ENCODE results near the gene KIF5C.
A peak's percentile ranks its signal among the peaks of the same experiment; 100 is the strongest.

The KIF5C gene

DNA sequence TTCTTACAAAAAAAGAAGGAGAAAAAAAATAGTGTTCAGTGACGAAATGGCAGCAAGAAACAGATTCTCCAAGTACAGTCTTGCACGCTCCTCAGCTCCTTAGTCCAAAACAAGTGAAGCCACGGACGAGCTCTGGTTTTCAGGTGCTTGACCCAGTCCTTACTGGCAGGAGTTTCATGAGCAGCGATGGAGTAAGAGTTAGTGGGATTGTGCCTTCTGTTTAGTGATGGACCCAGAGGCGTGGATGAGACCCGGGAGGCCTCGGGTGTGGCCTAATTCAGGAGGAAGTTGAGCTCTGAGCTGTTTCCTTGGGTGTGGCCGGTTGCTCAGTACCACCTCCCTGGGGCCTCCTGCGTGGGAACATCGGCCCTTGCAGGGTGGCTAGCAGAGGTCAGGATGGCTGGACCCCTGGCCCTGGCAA is 52.0 kb downstream of the KIF5C start:
- peak; percentile 55 for DNase-seq

DNA sequence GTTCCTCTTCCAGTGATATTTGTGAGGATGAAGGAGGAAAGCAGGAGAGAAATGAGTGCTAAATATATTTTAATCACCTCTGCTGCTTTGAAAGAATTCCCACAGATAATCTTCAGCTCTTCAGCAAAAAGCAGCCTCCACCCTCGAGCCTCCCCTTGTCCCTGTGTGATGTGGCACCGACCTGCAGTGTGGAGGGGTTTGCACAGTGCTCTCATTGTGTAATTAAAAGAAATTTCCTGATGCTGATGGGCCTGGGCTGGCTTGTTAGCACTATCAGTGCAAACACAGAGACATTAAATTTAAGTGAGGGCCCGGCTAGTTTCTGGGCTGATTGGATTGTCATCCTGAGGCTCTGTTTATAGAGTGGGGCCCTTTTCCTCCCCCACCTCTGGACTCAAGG is 53.4 kb downstream of the KIF5C start:
- no peak for DNase-seq

DNA sequence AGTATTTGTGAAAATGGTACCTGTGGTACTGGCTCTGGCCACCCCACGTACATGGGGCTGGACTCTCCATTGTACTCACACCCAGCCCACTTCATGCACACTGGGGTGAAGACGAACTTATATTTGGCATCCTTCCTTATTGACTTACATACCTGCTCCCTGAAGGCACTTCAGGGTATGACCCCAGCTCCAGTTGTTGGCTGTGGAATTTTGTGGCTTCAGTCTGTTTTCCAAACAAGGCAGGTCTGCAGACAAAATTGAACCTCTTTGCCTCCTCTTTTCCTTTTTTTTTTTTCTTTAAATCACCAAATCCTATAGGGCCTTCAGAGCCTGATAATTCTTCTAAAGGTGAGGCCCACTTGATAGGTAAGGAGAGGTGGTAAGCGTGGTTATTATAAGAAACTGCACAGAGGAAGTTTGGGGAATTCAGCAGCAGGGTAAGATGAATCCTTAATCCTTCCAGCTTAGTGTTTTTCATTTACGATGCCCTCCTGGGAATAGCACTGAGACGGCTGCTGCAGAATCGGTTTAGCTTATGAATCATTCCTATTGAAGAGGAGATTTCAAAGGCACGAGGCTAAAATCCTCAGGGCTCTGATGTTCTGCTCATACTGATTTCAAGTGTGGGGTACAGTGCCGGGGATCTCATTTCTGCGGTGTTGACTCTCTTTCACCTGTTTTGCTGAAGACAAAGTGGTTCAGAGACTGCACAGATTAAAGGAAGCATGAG is 55.2 kb downstream of the KIF5C start:
- DNase-seq = no peak

GRCh38 chr2:148932536-148932935 is 57.5 kb downstream of the KIF5C start:
- no peak for DNase-seq

GRCh38 chr2:148933456-148933855 is 58.4 kb downstream of the KIF5C start:
- no peak for DNase-seq

DNA sequence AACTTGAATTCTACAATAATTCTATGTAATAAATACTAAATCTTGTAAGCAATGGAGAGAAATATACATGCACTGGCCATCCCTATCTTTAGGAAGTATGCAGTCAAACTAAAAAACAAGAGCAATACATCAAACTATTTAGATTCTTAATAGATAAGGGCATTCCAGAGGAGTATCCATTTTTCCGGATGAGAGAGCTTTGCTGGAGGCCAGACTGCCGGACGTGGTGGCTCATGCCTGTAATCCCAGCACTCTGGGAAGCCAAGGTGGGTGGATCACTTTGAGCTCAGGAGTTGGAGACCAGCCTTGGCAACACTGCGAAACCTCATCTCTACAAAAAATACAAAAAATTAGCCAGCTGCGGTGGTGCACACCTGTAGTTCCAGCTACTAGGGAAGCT is 60.8 kb downstream of the KIF5C start:
- no peak for DNase-seq

- peak; percentile 5 for DNase-seq
These were observed 61.9 kb downstream of the KIF5C start for GRCh38 chr2:148936857-148937450.

DNA sequence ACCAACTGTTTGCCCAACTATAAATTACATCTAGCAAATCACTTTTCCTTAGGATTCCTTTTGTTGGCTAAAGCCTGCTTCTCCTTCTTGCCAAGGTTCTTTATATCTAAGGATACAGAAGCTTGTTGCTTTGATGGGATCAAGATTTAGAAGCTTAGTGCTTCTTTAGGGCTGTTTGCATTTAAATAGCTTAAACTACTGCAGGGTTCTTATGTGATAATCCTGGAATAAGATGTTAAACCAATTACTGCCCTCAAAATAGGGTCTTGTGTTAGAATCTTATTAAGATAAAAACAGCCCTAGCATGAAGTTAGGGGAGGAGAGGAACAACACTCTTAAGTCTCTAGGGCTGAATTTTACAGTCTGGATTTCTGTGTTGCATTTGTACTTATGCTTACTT is 64.2 kb downstream of the KIF5C start:
- DNase-seq = no peak

- DNase-seq = no peak
These were observed 68.1 kb downstream of the KIF5C start for GRCh38 chr2:148943097-148943496.

DNA sequence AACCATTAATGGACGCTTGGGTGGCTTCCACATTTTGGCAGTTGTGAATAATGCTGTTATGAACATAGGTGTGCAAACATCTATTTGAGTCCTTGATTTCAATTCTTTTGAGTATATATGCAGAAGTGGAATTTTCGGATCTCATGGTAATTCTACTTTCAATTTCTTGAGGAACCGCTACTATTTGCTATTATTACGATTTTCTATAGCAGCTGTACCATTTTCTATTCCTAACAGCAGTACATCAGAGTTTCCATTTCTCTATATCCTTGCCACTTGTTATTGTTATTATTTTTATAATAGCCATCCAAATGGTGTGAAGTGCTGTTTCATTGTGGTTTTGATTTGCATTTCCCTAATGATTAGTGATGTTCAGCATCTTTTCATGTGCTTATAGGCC is 69.5 kb downstream of the KIF5C start:
- DNase-seq = no peak

DNA sequence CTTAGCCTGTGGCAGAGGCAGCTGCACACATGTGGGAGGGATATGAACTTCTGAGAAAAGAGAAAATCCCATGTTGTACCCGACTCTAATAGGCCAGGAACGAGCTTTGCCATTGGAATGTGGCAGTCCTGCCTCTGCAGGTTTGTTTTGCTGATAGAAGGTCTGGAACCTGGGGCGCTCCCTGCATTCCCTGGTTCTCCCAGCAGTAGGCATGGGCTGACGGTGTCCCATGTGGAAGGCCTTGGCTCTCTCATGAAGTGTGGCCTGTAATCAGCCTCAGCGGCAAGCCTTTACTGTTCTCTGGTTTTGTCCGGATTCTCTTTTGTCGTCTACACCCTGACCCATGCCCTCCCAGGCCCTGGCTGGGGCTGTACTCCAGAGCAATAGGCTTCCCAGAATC is 72.3 kb downstream of the KIF5C start:
- DNase-seq = no peak

DNA sequence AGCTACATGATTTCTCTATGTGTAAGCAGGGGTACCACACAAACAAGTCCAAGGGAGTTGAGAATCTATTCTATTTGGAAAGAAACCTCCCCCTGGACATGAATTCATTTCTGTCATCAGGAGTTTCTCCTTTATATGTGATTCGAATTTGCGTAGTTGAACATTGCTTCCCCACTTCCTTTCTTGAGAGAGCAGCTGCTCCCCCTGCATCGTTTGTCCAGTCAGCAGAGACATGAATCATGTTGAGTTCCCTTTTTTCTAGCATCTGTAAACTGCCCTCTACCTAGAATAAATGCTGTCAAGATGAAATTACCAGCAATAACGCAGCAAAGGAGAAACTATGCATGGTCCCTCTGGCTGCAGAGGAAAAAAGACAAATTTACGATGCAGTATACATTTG is 73.8 kb downstream of the KIF5C start:
- DNase-seq = peak; percentile 46

GRCh38 chr2:148949348-148949747 is 74.3 kb downstream of the KIF5C start:
- no peak for DNase-seq

DNA sequence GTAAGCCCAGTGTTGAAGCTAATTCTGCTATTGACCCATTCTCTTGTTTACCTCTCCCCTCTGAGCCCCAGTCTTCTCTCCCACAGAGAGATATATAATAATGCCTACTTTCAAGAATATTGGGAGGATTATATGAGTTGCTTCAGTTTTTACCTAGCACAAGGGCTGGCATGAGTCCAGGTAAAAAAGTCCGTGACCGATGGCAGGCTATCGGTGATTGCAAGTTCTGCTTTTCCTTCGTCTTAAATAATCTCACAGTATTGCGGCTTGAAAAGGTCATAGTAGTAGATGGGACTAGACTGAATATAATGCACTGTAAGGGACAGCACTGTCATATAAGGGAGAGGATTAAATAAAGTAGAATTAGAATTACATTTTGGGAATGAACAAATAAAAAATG is 77.6 kb downstream of the KIF5C start:
- DNase-seq = peak; percentile 42

GRCh38 chr2:148953426-148953825 is 78.4 kb downstream of the KIF5C start:
- no peak for DNase-seq

- no peak for DNase-seq
These were observed 79.5 kb downstream of the KIF5C start for GRCh38 chr2:148954536-148954935.

DNA sequence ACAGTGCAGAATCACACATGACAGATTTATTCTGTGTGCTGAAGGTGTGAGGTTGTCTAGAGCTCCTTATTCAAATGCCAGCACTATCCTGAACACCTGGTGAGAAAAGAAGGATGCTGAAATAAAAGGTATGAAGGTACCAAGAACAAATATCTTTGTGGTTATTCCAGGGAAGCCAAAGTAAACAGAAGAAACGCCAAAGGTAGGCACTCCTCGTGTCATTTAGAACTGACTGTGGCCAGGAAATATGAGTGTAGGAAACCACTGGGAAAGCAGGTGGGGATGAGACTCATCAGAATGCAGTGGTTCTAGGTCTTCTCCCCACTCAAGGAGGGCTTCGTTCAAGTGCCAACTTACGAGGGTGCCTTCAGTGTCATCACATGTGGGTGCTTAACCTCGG is 80.8 kb downstream of the KIF5C start:
- DNase-seq = no peak

GRCh38 chr2:148957023-148957422 is 82.0 kb downstream of the KIF5C start:
- no peak for DNase-seq

GRCh38 chr2:148959745-148960144 is 84.7 kb downstream of the KIF5C start:
- DNase-seq = no peak

DNA sequence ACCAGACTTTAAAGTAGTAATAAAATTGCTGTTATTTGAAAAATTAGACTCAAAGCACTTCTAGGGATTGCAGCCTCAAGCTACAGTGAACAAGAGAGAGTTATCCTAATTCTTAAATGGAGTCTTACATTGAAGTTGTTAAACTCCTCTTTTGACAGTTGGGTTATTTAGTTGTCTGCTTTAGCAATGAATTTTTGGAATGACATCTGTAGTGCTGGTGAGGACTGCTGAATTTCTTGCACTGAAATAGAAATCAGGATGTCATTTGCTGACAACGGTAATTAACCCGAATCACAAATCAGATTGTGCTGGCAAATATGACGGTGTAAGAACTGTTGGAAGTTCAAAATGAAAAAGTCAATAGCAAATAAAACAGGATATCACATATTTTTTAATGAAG is 85.5 kb downstream of the KIF5C start:
- no peak for DNase-seq

GRCh38 chr2:148963461-148963860 is 88.4 kb downstream of the KIF5C start:
- DNase-seq = no peak

- DNase-seq = peak; percentile 83
These were observed 90.8 kb downstream of the KIF5C start for GRCh38 chr2:148965623-148966437.

DNA sequence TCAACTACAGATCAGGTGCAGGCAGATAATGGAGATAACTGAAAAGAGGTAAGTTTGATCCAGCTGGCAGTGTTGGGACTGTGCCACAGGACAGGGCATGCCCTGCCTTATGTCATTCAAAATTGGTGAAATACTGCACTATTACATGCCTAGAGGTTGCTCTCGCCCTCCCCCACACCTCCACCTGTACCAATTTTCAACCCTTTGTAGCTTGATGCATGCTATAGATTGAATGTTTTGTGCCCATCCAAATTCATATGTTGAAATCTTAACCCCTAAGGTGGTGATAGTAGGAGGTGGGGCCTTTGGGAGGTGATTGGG is 91.4 kb downstream of the KIF5C start:
- no peak for DNase-seq

DNA sequence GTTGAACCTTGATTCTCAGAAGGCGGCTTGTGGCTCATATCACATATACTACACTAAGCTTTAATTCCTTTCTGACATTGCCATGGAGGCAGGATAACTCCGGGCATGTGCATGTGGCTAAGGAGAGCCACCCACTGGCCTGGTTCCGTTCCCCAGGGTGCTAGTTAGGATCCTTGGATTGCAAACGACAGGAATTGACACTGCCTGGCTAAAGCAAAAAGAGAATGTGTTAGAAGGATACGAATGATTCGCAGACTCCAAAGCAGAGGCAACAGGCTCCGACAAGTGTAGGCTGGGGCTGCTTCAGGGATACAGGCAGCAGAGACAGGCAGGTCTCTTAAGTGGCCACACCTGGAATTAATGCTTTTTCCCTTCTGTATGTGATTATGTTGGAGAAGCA is 92.0 kb downstream of the KIF5C start:
- DNase-seq = no peak

Data from hematopoietic multipotent progenitor cell treated with erythropoietin and hydrocortisone succinate and interleukin-3 and kit ligand, for 6 days (in vitro differentiated cells).